H9 (cell line): Measurements from ENCODE around the gene NHLRC3. TPM values are rescaled to one million over a fixed set of nuclear protein-coding genes. Genes with fewer than 3 reads are reported as not detected.

Experiments
- DNase-seq: peaks from one replicate; pipeline ENCODE4 v3.0.0-alpha.2; 2017
- H2AFZ ChIP-seq: one replicate; pipeline ENCODE4 v1.6.1; 2013; ENCODE audit warnings: mild to moderate bottlenecking, low read length, control low read depth, moderate library complexity
- H2AK5ac ChIP-seq: 2 replicates; pipeline ENCODE4 v1.6.1; 2013; ENCODE audit warnings: low read length, control low read depth, mixed read lengths; ENCODE audit not compliant: insufficient read length
- H2BK120ac ChIP-seq: one replicate; pipeline ENCODE4 v1.6.1; 2013; ENCODE audit warnings: low read depth, mild to moderate bottlenecking, low read length, control low read depth, inconsistent platforms; ENCODE audit not compliant: poor library complexity, severe bottlenecking
- H2BK12ac ChIP-seq: 2 replicates; pipeline ENCODE4 v1.6.1; 2013; ENCODE audit warnings: low read length, control low read depth, mixed read lengths, low read depth; ENCODE audit not compliant: insufficient read length
- H2BK15ac ChIP-seq: 2 replicates; pipeline ENCODE4 v1.6.1; 2013; ENCODE audit warnings: low read depth, low read length, control low read depth
- H2BK20ac ChIP-seq: one replicate; pipeline ENCODE4 v1.6.1; 2013; ENCODE audit warnings: low read depth, mild to moderate bottlenecking, low read length, control low read depth, inconsistent platforms; ENCODE audit not compliant: poor library complexity, severe bottlenecking
- H2BK5ac ChIP-seq: 2 replicates; pipeline ENCODE4 v1.6.1; 2013; ENCODE audit warnings: low read length, control low read depth, mixed read lengths; ENCODE audit not compliant: insufficient read length
- H3K14ac ChIP-seq: 2 replicates; pipeline ENCODE4 v1.6.1; 2013; ENCODE audit warnings: low read length, control low read depth; ENCODE audit not compliant: insufficient read depth
- H3K18ac ChIP-seq: 2 replicates; pipeline ENCODE4 v1.6.1; 2013; ENCODE audit warnings: low read depth, mild to moderate bottlenecking, mixed read lengths, low read length, control low read depth; ENCODE audit not compliant: insufficient read length
- H3K23ac ChIP-seq: 2 replicates; pipeline ENCODE4 v1.6.1; 2013; ENCODE audit warnings: low read length, control low read depth, mixed read lengths, low read depth; ENCODE audit not compliant: insufficient read length
- H3K23me2 ChIP-seq: 2 replicates; pipeline ENCODE4 v1.6.1; 2013; ENCODE audit warnings: low read depth, mild to moderate bottlenecking, mixed read lengths, low read length, control low read depth; ENCODE audit not compliant: insufficient read length, poor library complexity, severe bottlenecking
- H3K27ac ChIP-seq: 2 replicates; pipeline ENCODE4 v1.5.1; 2013; ENCODE audit warnings: low read length, control low read depth, mixed read lengths, low read depth; ENCODE audit not compliant: insufficient read length
- H3K27me3 ChIP-seq: 2 replicates; pipeline ENCODE4 v1.6.1; 2013; ENCODE audit warnings: low read length, control low read depth, inconsistent platforms; ENCODE audit not compliant: insufficient read depth
- H3K4ac ChIP-seq: 2 replicates; pipeline ENCODE4 v1.6.1; 2013; ENCODE audit warnings: low read depth, mild to moderate bottlenecking, control low read depth, inconsistent platforms, low read length, moderate library complexity
- H3K4me1 ChIP-seq: 2 replicates; pipeline ENCODE4 v1.6.1; 2013; ENCODE audit warnings: low read length, control low read depth, inconsistent platforms; ENCODE audit not compliant: insufficient read depth
- H3K4me2 ChIP-seq: 2 replicates; pipeline ENCODE4 v1.6.1; 2013; ENCODE audit warnings: low read length, control low read depth, mixed read lengths; ENCODE audit not compliant: insufficient read length, insufficient read depth
- H3K56ac ChIP-seq: 2 replicates; pipeline ENCODE4 v1.6.1; 2013; ENCODE audit warnings: low read depth, mild to moderate bottlenecking, mixed read lengths, low read length, control low read depth; ENCODE audit not compliant: insufficient read length
- H3K79me1 ChIP-seq: 2 replicates; pipeline ENCODE4 v1.6.1; 2013; ENCODE audit warnings: low read depth, mild to moderate bottlenecking, moderate library complexity, low read length, control low read depth, inconsistent platforms; ENCODE audit not compliant: insufficient read depth, poor library complexity, severe bottlenecking
- H3K79me2 ChIP-seq: 2 replicates; pipeline ENCODE4 v1.6.1; 2013; ENCODE audit warnings: low read length, control low read depth, inconsistent platforms; ENCODE audit not compliant: insufficient read depth
- H3K9ac ChIP-seq: 2 replicates; pipeline ENCODE4 v1.6.1; 2013; ENCODE audit warnings: low read length, control low read depth, mixed read lengths; ENCODE audit not compliant: insufficient read length; ENCODE audit errors: extremely low read depth
- H3K9me3 ChIP-seq: one replicate; pipeline ENCODE4 v1.6.1; 2013; ENCODE audit warnings: low read depth, low read length, inconsistent platforms; ENCODE audit not compliant: control insufficient read depth
- H3T11ph ChIP-seq: one replicate; pipeline ENCODE4 v1.6.1; 2013; ENCODE audit warnings: mild to moderate bottlenecking, low read length, control low read depth, inconsistent platforms
- H4K20me1 ChIP-seq: one replicate; pipeline ENCODE4 v1.6.1; 2013; ENCODE audit not compliant: control insufficient read depth, insufficient read length, insufficient read depth
- H4K5ac ChIP-seq: 2 replicates; pipeline ENCODE4 v1.6.1; 2013; ENCODE audit warnings: low read depth, mild to moderate bottlenecking, mixed read lengths, low read length, control low read depth; ENCODE audit not compliant: insufficient read length
- H4K8ac ChIP-seq: replicated peaks from 2 replicates; pipeline ENCODE4 v1.6.1; 2013; ENCODE audit warnings: low read length, control low read depth, mixed read lengths, low read depth; ENCODE audit not compliant: insufficient read length
- H4K91ac ChIP-seq: 2 replicates; pipeline ENCODE4 v1.6.1; 2013; ENCODE audit warnings: low read depth, mild to moderate bottlenecking, moderate library complexity, mixed read lengths, low read length, control low read depth; ENCODE audit not compliant: insufficient read length
- H3K27ac Mint-ChIP-seq, 3 experiments: 2 replicates in 2 of 3; 3 replicates in 1 of 3; pipeline ENCODE4 v1.8.0; 2020 to 2021; ENCODE audit warnings: mixed read lengths in 3 of 3, mild to moderate bottlenecking in 1 of 3, moderate library complexity in 1 of 3
- H3K27me3 Mint-ChIP-seq: 2 replicates; pipeline ENCODE4 v1.8.0; 2021; ENCODE audit warnings: low read depth, mild to moderate bottlenecking, moderate library complexity, mixed read lengths
- H3K36me3 Mint-ChIP-seq, 3 experiments: 2 replicates in 2 of 3; 3 replicates in 1 of 3; pipeline ENCODE4 v1.8.0; 2020 to 2021; ENCODE audit warnings: low read depth in 3 of 3, mixed read lengths in 3 of 3; ENCODE audit not compliant: insufficient read depth in 1 of 3
- H3K4me1 Mint-ChIP-seq, 2 experiments: 2 replicates each; pipeline ENCODE4 v1.8.0; 2020; ENCODE audit warnings: mixed read lengths in 2 of 2
- H3K4me3 Mint-ChIP-seq, 2 experiments: 2 replicates in 1 of 2; 3 replicates in 1 of 2; pipeline ENCODE4 v1.8.0; 2020 to 2021; ENCODE audit warnings: mild to moderate bottlenecking in 2 of 2, mixed read lengths in 2 of 2, moderate library complexity in 1 of 2
- H3K9me3 Mint-ChIP-seq, 2 experiments: 2 replicates in 1 of 2; 3 replicates in 1 of 2; pipeline ENCODE4 v1.8.0; 2020; ENCODE audit warnings: mild to moderate bottlenecking in 2 of 2, mixed read lengths in 2 of 2, moderate library complexity in 1 of 2
- CTCF ChIP-seq: fragments of 200-600 bp; sonication (generic); conservative IDR thresholded peaks from 3 replicates; pipeline ENCODE4 v1.8.0; 2021; ENCODE audit warnings: antibody characterized with exemption, mild to moderate bottlenecking
- WGBS: extraction: QIAGEN DNeasy Blood & Tissue Kit; methylation state at CpG from one replicate; pipeline ENCODE4 v1.1.7; 2013; ENCODE audit warnings: missing lambda C conversion rate, low lambda C conversion rate, mixed read lengths; ENCODE audit not compliant: insufficient read length; ENCODE audit errors: extremely low coverage; 5-methylcytosine and 5-hydroxymethylcytosine counted together
- total RNA-seq: library from RNA; stranded (reverse); gene quantifications from 2 replicates; pipeline ENCODE4 v1.2.1, GENCODE V29; 2021

NHLRC3 gene
- total RNA-seq, 1 experiment from 2014 or later: 17.6 TPM

GRCh38 chr13:39095500-39095899, 57.2 kb downstream of the NHLRC3 start:
- no peaks in the 10 kb centered on the region for H3K27me3 ChIP-seq
- H3K4me1 Mint-ChIP-seq: no peaks in the 10 kb centered on the region

More at GRCh38 chr13:39095500-39095899, 57.2 kb downstream of the NHLRC3 start:
- no peak overlapping the region for H3K14ac ChIP-seq
- H3K4me1 ChIP-seq: no peaks in the 10 kb centered on the region
- no peak for TF ChIP-seq CTCF
- H3K56ac ChIP-seq: no peak overlapping the region
- H2BK120ac ChIP-seq: no peak overlapping the region
- H3K79me2 ChIP-seq: no peaks in the 10 kb centered on the region
- no peak overlapping the region for H3K9ac ChIP-seq
- H2BK5ac ChIP-seq: no peak overlapping the region
- no peak overlapping the region for H3K27ac ChIP-seq
- H3K79me1 ChIP-seq: no peaks in the 10 kb centered on the region
- H4K91ac ChIP-seq: no peak overlapping the region
- H4K5ac ChIP-seq: no peak overlapping the region
- H3K4ac ChIP-seq: no peak overlapping the region
- H3K4me2 ChIP-seq: no peak overlapping the region
- no peak overlapping the region for H3K23ac ChIP-seq
- Mint-ChIP-seq H3K27me3 (no peaks in the 10 kb centered on the region; the same call in 1 of the 2 replicates), H3K36me3 (no peaks in the 10 kb centered on the region), H3K9me3 (no peaks in the 10 kb centered on the region), H3K27ac (no peak overlapping the region), H3K4me3 (no peak overlapping the region)
- no peaks in the 10 kb centered on the region for H3K9me3 ChIP-seq
- DNase-seq: no peak
- H2AK5ac ChIP-seq: no peak overlapping the region
- WGBS: no CpG with 5 or more reads among the region's 2 CpGs
- no peak overlapping the region for H4K8ac ChIP-seq
- no peak overlapping the region for H2BK12ac ChIP-seq
- H2AFZ ChIP-seq: no peak overlapping the region
- no peaks in the 10 kb centered on the region for H4K20me1 ChIP-seq
- no peak overlapping the region for H3K18ac ChIP-seq
- H2BK15ac ChIP-seq: no peak overlapping the region
- no peaks in the 10 kb centered on the region for H3K23me2 ChIP-seq
- H2BK20ac ChIP-seq: no peak overlapping the region
- no peak overlapping the region for H3T11ph ChIP-seq
